K562 (cell line): ENCODE results near the gene COQ8A. TPM values are rescaled to one million over a fixed set of nuclear protein-coding genes. Genes with fewer than 3 reads are reported as not detected.

Source experiments
- ATAC-seq: fragments of 200-7000 bp; cut with Tn5 transposase; 3 replicates; pipeline ENCODE4 v1.9.1; 2020; ENCODE audit warnings: moderate library complexity
- BruUV-seq: library from RNA; stranded (reverse); fragments of 400-500 nt; replicated peaks from 2 replicates; lab custom pipeline; 2021; lab: Mats Ljungman, UMichigan
- CTCF ChIA-PET: fragments of 300-600 bp; formaldehyde crosslinking; extraction: SDS; loops from one replicate; lab custom pipeline; 2021; ENCODE audit warnings: low intra/inter-chr PET ratio; lab: Yijun Ruan, JAX
- POLR2A ChIA-PET: fragments of 300-600, 350-650 bp; sonication (Branson Sonifier 250); formaldehyde crosslinking; extraction: SDS; loops from one replicate; lab custom pipeline; 2021; ENCODE audit warnings: antibody characterized with exemption, inconsistent platforms; lab: Yijun Ruan, JAX
- DNase-seq, 4 experiments: peaks; one replicate each; pipeline versions ENCODE4 v3.0.0 to v3.0.0-alpha.2; 2011 to 2018; ENCODE audit warnings: low spot score in 3 of 4, mixed read lengths in 3 of 4; ENCODE audit errors: extremely low read depth in 1 of 4
- FAIRE-seq: peaks from 2 replicates; lab custom pipeline; 2011; peaks lifted over from hg19 to GRCh38; lab: Jason Lieb, UNC
- H2AFZ ChIP-seq: 2 replicates; pipeline ENCODE4 v1.6.0; 2011; ENCODE audit warnings: low read depth, low read length, control low read depth, inconsistent platforms
- H3K27ac ChIP-seq: fragments of 200-600 bp; 3 replicates; pipeline ENCODE4 v1.8.0; 2011; ENCODE audit warnings: low read depth, mild to moderate bottlenecking, control low read depth, inconsistent platforms, low read length, moderate library complexity, mixed read lengths; ENCODE audit errors: extremely low read depth
- H3K27me3 ChIP-seq, 2 experiments: fragments of 300-600 bp in 1 of 2; 2 replicates in 1 of 2; 3 replicates in 1 of 2; pipeline versions ENCODE4 v1.6.0 to v1.8.0; 2011; ENCODE audit warnings: inconsistent platforms in 2 of 2, low read length in 2 of 2, mild to moderate bottlenecking in 1 of 2, mixed read lengths in 1 of 2, moderate library complexity in 1 of 2; ENCODE audit not compliant: control insufficient read depth in 2 of 2, insufficient read depth in 2 of 2
- H3K36me3 ChIP-seq: fragments of 300-600 bp; 3 replicates; pipeline ENCODE4 v1.8.0; 2011; ENCODE audit warnings: mild to moderate bottlenecking, low read length, inconsistent platforms; ENCODE audit not compliant: control insufficient read depth, insufficient read depth
- H3K4me1 ChIP-seq, 2 experiments: fragments of 200-600 bp in 1 of 2; replicated peaks in 1 of 2; 2 replicates in 1 of 2; 3 replicates in 1 of 2; pipeline versions ENCODE4 v1.5.1 to v1.8.0; 2011; ENCODE audit warnings: inconsistent platforms in 2 of 2, low read length in 2 of 2, mild to moderate bottlenecking in 1 of 2, mixed read lengths in 1 of 2, moderate library complexity in 1 of 2; ENCODE audit not compliant: control insufficient read depth in 2 of 2, insufficient read depth in 2 of 2
- H3K4me2 ChIP-seq: 2 replicates; pipeline ENCODE4 v1.6.1; 2011; ENCODE audit warnings: low read length, control low read depth, inconsistent platforms, mixed read lengths; ENCODE audit not compliant: insufficient read depth
- H3K4me3 ChIP-seq: fragments of 200-600 bp; sonication (generic), shearing (Covaris generic); 2 replicates; pipeline ENCODE4 v1.5.1; 2016; ENCODE audit warnings: control low read depth, inconsistent platforms
- H3K79me2 ChIP-seq: fragments of 200-600 bp; 3 replicates; pipeline ENCODE4 v1.8.0; 2011; ENCODE audit warnings: low read length, inconsistent platforms; ENCODE audit not compliant: control insufficient read depth, insufficient read depth
- H3K9ac ChIP-seq, 2 experiments: 2 replicates each; pipeline versions ENCODE4 v1.6.0 to v1.6.1; 2011; ENCODE audit warnings: low read depth in 2 of 2, low read length in 2 of 2, control low read depth in 1 of 2, inconsistent platforms in 1 of 2, mild to moderate bottlenecking in 1 of 2, mixed read lengths in 1 of 2; ENCODE audit not compliant: insufficient read depth in 1 of 2
- H3K9me1 ChIP-seq: one replicate; pipeline ENCODE4 v1.6.0; 2011; ENCODE audit warnings: inconsistent platforms, mild to moderate bottlenecking, low read length, moderate library complexity; ENCODE audit not compliant: control insufficient read depth, insufficient read depth
- H3K9me3 ChIP-seq: replicated peaks from 2 replicates; pipeline ENCODE4 v1.5.1; 2011; ENCODE audit warnings: low read depth, low read length, inconsistent platforms; ENCODE audit not compliant: control insufficient read depth, insufficient read depth
- H4K20me1 ChIP-seq: replicated peaks from 2 replicates; pipeline ENCODE4 v1.6.1; 2011; ENCODE audit warnings: low read length, inconsistent platforms, mixed read lengths; ENCODE audit not compliant: control insufficient read depth, insufficient read depth
- ARID1B ChIP-seq: fragments of 450-650 bp; IDR thresholded peaks from 2 replicates; pipeline ENCODE4 v1.6.1; 2016; ENCODE audit warnings: antibody characterized with exemption, mild to moderate bottlenecking, inconsistent platforms
- CBFA2T2 ChIP-seq: fragments of 450-650 bp; conservative IDR thresholded peaks from 2 replicates; pipeline ENCODE4 v1.6.1; 2017; ENCODE audit warnings: mild to moderate bottlenecking
- HDAC3 ChIP-seq: fragments of 450-650 bp; IDR thresholded peaks from 2 replicates; pipeline ENCODE4 v1.6.1; 2018; ENCODE audit warnings: borderline replicate concordance, mild to moderate bottlenecking, moderate library complexity; ENCODE audit not compliant: partially characterized antibody
- JUND ChIP-seq, 2 experiments: IDR thresholded peaks; 2 replicates in 1 of 2; 3 replicates in 1 of 2; pipeline ENCODE4 v1.6.1; 2011; ENCODE audit warnings: borderline replicate concordance in 2 of 2, low read depth in 2 of 2, low read length in 2 of 2, improper control_type of control experiment in 1 of 2, missing biosample characterization in 1 of 2, missing genetic modification characterization in 1 of 2, missing genetic modification reagents in 1 of 2
- MAFK ChIP-seq: IDR thresholded peaks from 2 replicates; pipeline ENCODE4 v1.6.1; 2011; ENCODE audit warnings: low read length, improper control_type of control experiment
- MTA2 ChIP-seq: fragments of 450-650 bp; IDR thresholded peaks from 2 replicates; pipeline ENCODE4 v1.6.1; 2016; ENCODE audit warnings: low read depth
- OTX1 ChIP-seq: fragments of 450-650 bp; formaldehyde crosslinking; IDR thresholded peaks from 2 replicates; pipeline ENCODE4 v1.4.0; 2022; ENCODE audit warnings: mild to moderate bottlenecking
- SMARCE1 ChIP-seq: fragments of 450-650 bp; IDR thresholded peaks from 2 replicates; pipeline ENCODE4 v1.7.1; 2016; ENCODE audit warnings: mild to moderate bottlenecking
- TOE1 ChIP-seq, 2 experiments: fragments of 450-650 bp in 1 of 2; sonication (generic) in 1 of 2; formaldehyde crosslinking in 1 of 2; IDR thresholded peaks; 2 replicates each; pipeline versions ENCODE4 v1.7.1 to v1.8.0; 2016 to 2022; ENCODE audit warnings: borderline replicate concordance in 2 of 2, mild to moderate bottlenecking in 2 of 2, antibody characterized with exemption in 1 of 2, inconsistent platforms in 1 of 2, low read depth in 1 of 2, missing genetic modification reagents in 1 of 2, moderate library complexity in 1 of 2
- ZBTB8A ChIP-seq: fragments of 450-650 bp; IDR thresholded peaks from 2 replicates; pipeline ENCODE4 v1.6.1; 2018; ENCODE audit warnings: mild to moderate bottlenecking, moderate library complexity; ENCODE audit not compliant: partially characterized antibody
- ZNF232 ChIP-seq: sonication (generic); formaldehyde crosslinking; IDR thresholded peaks from 2 replicates; pipeline ENCODE4 v1.8.0; 2022; ENCODE audit warnings: mild to moderate bottlenecking, missing genetic modification reagents
- ZNF316 ChIP-seq: fragments of 450-650 bp; IDR thresholded peaks from 2 replicates; pipeline ENCODE4 v1.6.1; 2016
- ZNF354B ChIP-seq: fragments of 250-450 bp; sonication (Bioruptor Pico); IDR thresholded peaks from 2 replicates; pipeline ENCODE4 v1.4.0; 2020
- ZNF644 ChIP-seq: fragments of 200-800 bp; sonication (Bioruptor generic); IDR thresholded peaks from 2 replicates; pipeline ENCODE4 v1.6.1; 2016; ENCODE audit warnings: low read depth, missing genetic modification characterization, missing compliant biosample characterization
- ZNF766 ChIP-seq: fragments of 200-800 bp; sonication (Bioruptor generic); conservative IDR thresholded peaks from 2 replicates; pipeline ENCODE4 v1.6.1; 2016; ENCODE audit warnings: missing genetic modification characterization, missing compliant biosample characterization
- WGBS: fragments of 100-300 bp; shearing (Covaris generic); methylation state at CpG from one replicate; pipeline ENCODE4 v1.1.6; 2016; ENCODE audit warnings: low coverage, mixed read lengths; ENCODE audit not compliant: insufficient coverage; ENCODE audit errors: missing lambda C conversion rate; 5-methylcytosine and 5-hydroxymethylcytosine counted together
- in situ Hi-C: fragments of 300-500 bp; cut with MboI; formaldehyde crosslinking; loops from 4 replicates; pipeline ENCODE4 v1.15.0; 2018; ENCODE audit warnings: inconsistent platforms, mixed read lengths
- intact Hi-C: fragments of 100-400 bp; cut with micrococcal nuclease; formaldehyde crosslinking; loops from 2 replicates; pipeline ENCODE4 v1.14.2; 2022
- polyA plus RNA-seq, 8 experiments: library from polyadenylated mRNA; depleted of rRNA in 4 of 8; stranded (reverse) in 5 of 8; unstranded in 3 of 8; fragments of >200 nt; fragmentation: Nextera tagmentation in 2 of 8; fragmentation: Illumina TruSeq in 1 of 8; extraction: Ambion mirVana in 2 of 8; extraction: Trizol in 1 of 8; gene quantifications; 2 replicates each; pipeline versions ENCODE4 v1.2.1 to v1.2.3, GENCODE V29; 2011 to 2014; ENCODE audit warnings: inconsistent platforms in 1 of 8, missing spikeins in 1 of 8
- total RNA-seq, 7 experiments: library from RNA; depleted of rRNA in 6 of 7; stranded (reverse); fragments of >200 nt in 6 of 7; fragmentation: Illumina TruSeq in 2 of 7; extraction: Trizol in 2 of 7; gene quantifications; 2 replicates each; pipeline versions ENCODE4 v1.2.1 to v1.2.3, GENCODE V29; 2011 to 2021; ENCODE audit warnings: low replicate concordance in 1 of 7
- TF ChIP-seq, protein P1 (sequence below): IDR thresholded peaks from 2 replicates; pipeline ENCODE4 v1.6.1; 2011; ENCODE audit not compliant: insufficient read length; ENCODE audit errors: extremely low read depth
- TF ChIP-seq, protein P2 (sequence below): fragments of 250-450 bp; sonication (Bioruptor Pico); IDR thresholded peaks from 2 replicates; pipeline ENCODE4 v1.5.1; 2021; ENCODE audit warnings: mild to moderate bottlenecking
- TF ChIP-seq, protein P3 (sequence below): sonication (generic); formaldehyde crosslinking; IDR thresholded peaks from 2 replicates; pipeline ENCODE4 v1.8.1; 2023; ENCODE audit warnings: mild to moderate bottlenecking, missing genetic modification reagents

COQ8A gene
- total and polyA plus RNA-seq, 9 of the 15 experiments (the other 6 are each of a cell fraction or from before 2014, with no cell fraction given), result 2.6 to 54.3 (median 32.4) TPM

DNA sequence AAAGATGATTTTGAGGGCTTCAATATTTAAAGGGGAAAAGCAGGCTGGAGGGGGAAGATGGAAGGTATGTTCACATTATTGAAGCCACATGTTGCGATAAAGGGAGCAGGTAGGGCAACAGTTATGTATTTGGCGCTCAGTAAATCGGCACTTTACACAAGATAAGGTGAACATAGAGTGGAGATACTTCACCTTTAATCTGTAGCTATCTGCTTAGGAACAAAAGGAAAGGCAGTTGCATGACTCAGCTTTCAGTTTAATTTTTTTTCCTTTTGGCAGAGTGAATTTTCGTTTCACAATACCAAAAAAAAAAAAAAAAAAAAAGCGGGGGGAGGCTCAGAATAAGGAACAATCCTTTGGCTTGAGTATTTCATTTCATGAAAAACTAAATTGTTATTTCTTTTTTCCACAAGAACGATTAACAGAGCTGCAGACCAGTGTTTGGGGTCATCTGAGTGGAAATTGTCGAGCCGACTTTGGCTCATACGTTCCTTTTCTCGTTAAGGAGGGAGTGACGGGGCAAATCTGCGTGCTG is 1.1 kb upstream of the COQ8A start:
- H3K79me2 ChIP-seq, result peaks cover 33% of the 10 kb centered on the region
- DNase-seq (peak in 1 of 4 experiments; percentile 78), ATAC-seq (no peak), FAIRE-seq (peak; percentile 76)
- in situ Hi-C loops, result no loop called here
- H3K27ac ChIP-seq, result peak overlapping the region; percentile 96
- H3K36me3 ChIP-seq, result no peaks in the 10 kb centered on the region
- peaks cover 4% of the 10 kb centered on the region; the same call in 1 of the 2 replicates for H4K20me1 ChIP-seq
- H3K4me2 ChIP-seq, result peak overlapping the region; percentile 89
- ChIA-PET CTCF (no interaction called here), POLR2A (interaction anchor here (0.5 to 2.4 kb wide), 13 partner anchors 8 to 516 kb away, joined by 3 to 12 read pairs (median 4); no protein-coding TSS in a partner anchor)
- H3K4me3 ChIP-seq, result peak overlapping the region; percentile 54
- peak overlapping the region; percentile 86 to 96 for H3K9ac ChIP-seq
- BruUV-seq, result no TSS peak
- peaks cover 5% of the 10 kb centered on the region for H3K9me3 ChIP-seq
- peaks cover 43% of the 10 kb centered on the region in 2 experiments for H3K4me1 ChIP-seq
- H3K9me1 ChIP-seq, result no peaks in the 10 kb centered on the region
- H2AFZ ChIP-seq, result peak overlapping the region; percentile 95
- intact Hi-C loops, result no loop called here
- under 1% methylated on average over 11 of the region's 12 CpGs for WGBS
- H3K27me3 ChIP-seq, result no peaks in the 10 kb centered on the region
- TF ChIP-seq, protein P1, sequence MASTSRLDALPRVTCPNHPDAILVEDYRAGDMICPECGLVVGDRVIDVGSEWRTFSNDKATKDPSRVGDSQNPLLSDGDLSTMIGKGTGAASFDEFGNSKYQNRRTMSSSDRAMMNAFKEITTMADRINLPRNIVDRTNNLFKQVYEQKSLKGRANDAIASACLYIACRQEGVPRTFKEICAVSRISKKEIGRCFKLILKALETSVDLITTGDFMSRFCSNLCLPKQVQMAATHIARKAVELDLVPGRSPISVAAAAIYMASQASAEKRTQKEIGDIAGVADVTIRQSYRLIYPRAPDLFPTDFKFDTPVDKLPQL, result no peak
- TF ChIP-seq, protein P2, sequence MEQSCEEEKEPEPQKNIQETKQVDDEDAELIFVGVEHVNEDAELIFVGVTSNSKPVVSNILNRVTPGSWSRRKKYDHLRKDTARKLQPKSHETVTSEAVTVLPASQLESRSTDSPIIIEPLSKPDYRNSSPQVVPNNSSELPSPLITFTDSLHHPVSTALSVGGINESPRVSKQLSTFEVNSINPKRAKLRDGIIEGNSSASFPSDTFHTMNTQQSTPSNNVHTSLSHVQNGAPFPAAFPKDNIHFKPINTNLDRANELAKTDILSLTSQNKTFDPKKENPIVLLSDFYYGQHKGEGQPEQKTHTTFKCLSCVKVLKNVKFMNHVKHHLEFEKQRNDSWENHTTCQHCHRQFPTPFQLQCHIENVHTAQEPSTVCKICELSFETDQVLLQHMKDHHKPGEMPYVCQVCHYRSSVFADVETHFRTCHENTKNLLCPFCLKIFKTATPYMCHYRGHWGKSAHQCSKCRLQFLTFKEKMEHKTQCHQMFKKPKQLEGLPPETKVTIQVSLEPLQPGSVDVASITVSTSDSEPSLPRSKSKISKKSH (CRISPR knock-in tag), result no peak
- TF ChIP-seq JUND (IDR thresholded peaks at IDR 0.05; ENCODE audit: borderline replicate concordance, low read depth, low read length) (peak; percentile 16; the same call in 1 of the 2 replicates), JUND (tag; IDR thresholded peaks at IDR 0.05; ENCODE audit: borderline replicate concordance, low read depth, low read length) (0 out of 3 replicates have a peak, but pooled peaks have one; percentile 30), ZNF354B (peak; percentile 23; the same call in 1 of the 2 replicates), ARID1B (peak; percentile 67), MTA2 (no peak), ZNF232 (no peak), TOE1 (IDR thresholded peaks at IDR 0.05; ENCODE audit: borderline replicate concordance) (no peak), TOE1 (CRISPR knock-in tag; IDR thresholded peaks at IDR 0.05; ENCODE audit: borderline replicate concordance, low read depth) (0 out of 2 replicates have a peak, but pooled peaks have one; percentile 12), ZNF316 (peak; percentile 78), ZNF766 (peak; percentile 71), MAFK (peak; percentile 48; the same call in 1 of the 2 replicates), ZBTB8A (no peak), SMARCE1 (peak; percentile 72), ZNF644 (tag) (0 out of 2 replicates have a peak, but pooled peaks have one; percentile 42), OTX1 (CRISPR knock-in tag) (no peak), HDAC3 (peak; percentile 14), CBFA2T2 (0 out of 2 replicates have a peak, but pooled peaks have one; percentile 32)
- TF ChIP-seq, protein P3, sequence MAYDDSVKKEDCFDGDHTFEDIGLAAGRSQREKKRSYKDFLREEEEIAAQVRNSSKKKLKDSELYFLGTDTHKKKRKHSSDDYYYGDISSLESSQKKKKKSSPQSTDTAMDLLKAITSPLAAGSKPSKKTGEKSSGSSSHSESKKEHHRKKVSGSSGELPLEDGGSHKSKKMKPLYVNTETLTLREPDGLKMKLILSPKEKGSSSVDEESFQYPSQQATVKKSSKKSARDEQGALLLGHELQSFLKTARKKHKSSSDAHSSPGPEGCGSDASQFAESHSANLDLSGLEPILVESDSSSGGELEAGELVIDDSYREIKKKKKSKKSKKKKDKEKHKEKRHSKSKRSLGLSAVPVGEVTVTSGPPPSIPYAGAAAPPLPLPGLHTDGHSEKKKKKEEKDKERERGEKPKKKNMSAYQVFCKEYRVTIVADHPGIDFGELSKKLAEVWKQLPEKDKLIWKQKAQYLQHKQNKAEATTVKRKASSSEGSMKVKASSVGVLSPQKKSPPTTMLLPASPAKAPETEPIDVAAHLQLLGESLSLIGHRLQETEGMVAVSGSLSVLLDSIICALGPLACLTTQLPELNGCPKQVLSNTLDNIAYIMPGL, result 0 out of 2 replicates have a peak, but pooled peaks have one; percentile 1
